ENCODE results near the gene FBXL19.

FBXL19 gene

DNA sequence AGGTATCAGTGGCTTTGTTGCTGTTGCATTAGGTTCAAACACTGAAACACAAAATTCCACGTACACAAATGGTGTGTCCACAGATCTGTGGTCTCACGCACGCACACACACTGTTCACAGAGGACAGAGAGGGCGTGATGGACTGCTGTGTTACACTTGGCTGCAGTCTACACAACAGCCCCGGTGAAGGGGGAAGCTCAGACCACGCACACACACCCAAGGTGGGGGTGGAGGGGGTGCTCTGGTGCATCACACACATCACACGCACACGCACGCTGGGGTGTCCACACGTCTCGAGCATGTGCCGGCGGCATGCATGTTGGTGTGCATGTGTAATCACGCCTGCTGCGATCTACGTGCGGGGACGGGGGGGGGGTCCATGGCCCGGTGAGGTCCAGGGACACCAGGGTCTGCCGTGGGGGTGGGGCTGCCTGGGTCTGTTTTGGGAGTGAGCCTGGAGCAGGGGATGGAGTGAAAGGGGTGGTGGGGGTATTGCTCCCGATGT, 69.0 kb downstream of the FBXL19 start:
- H3K27ac Mint-ChIP-seq, result no peak overlapping the region
- no peak for DNase-seq
- peaks cover 32% of the 10 kb centered on the region for H3K27me3 Mint-ChIP-seq (ENCODE audit: low read depth, poor library complexity)
- H3K9me3 Mint-ChIP-seq, result no peaks in the 10 kb centered on the region
- H3K4me3 Mint-ChIP-seq, result no peak overlapping the region
- no peaks in the 10 kb centered on the region for H3K36me3 Mint-ChIP-seq (ENCODE audit: low read depth)
- no peak for TF ChIP-seq CTCF (IDR thresholded peaks at IDR 0.05)
- peaks cover 16% of the 10 kb centered on the region for H3K4me1 Mint-ChIP-seq

GRCh38 chr16:30992931-30993816, 69.8 kb downstream of the FBXL19 start:
- H3K27me3 Mint-ChIP-seq (ENCODE audit: low read depth, poor library complexity), result peaks cover 40% of the 10 kb centered on the region
- no peak for DNase-seq
- H3K36me3 Mint-ChIP-seq (ENCODE audit: low read depth), result no peaks in the 10 kb centered on the region
- peaks cover 25% of the 10 kb centered on the region for H3K4me1 Mint-ChIP-seq
- H3K4me3 Mint-ChIP-seq, result no peak overlapping the region
- H3K9me3 Mint-ChIP-seq, result no peaks in the 10 kb centered on the region
- peak overlapping the region; percentile 72 for H3K27ac Mint-ChIP-seq
- TF ChIP-seq CTCF (IDR thresholded peaks at IDR 0.05), result no peak

GRCh38 chr16:30995927-30996323, 72.6 kb downstream of the FBXL19 start:
- H3K9me3 Mint-ChIP-seq, result no peaks in the 10 kb centered on the region
- H3K36me3 Mint-ChIP-seq (ENCODE audit: low read depth), result no peaks in the 10 kb centered on the region
- no peak overlapping the region for H3K27ac Mint-ChIP-seq
- no peak for DNase-seq
- H3K27me3 Mint-ChIP-seq (ENCODE audit: low read depth, poor library complexity), result peaks cover 47% of the 10 kb centered on the region
- TF ChIP-seq CTCF (IDR thresholded peaks at IDR 0.05), result no peak
- H3K4me3 Mint-ChIP-seq, result peak overlapping the region; percentile 61
- H3K4me1 Mint-ChIP-seq, result peaks cover 29% of the 10 kb centered on the region

- DNase-seq, result no peak
- Mint-ChIP-seq H3K27me3 (ENCODE audit: low read depth, poor library complexity) (peaks cover 47% of the 10 kb centered on the region), H3K4me3 (peak overlapping the region; percentile 76), H3K4me1 (peaks cover 29% of the 10 kb centered on the region), H3K9me3 (no peaks in the 10 kb centered on the region), H3K36me3 (ENCODE audit: low read depth) (no peaks in the 10 kb centered on the region), H3K27ac (no peak overlapping the region)
- no peak for TF ChIP-seq CTCF (IDR thresholded peaks at IDR 0.05)
These were observed 73.1 kb downstream of the FBXL19 start for GRCh38 chr16:30996324-30996984.

DNA sequence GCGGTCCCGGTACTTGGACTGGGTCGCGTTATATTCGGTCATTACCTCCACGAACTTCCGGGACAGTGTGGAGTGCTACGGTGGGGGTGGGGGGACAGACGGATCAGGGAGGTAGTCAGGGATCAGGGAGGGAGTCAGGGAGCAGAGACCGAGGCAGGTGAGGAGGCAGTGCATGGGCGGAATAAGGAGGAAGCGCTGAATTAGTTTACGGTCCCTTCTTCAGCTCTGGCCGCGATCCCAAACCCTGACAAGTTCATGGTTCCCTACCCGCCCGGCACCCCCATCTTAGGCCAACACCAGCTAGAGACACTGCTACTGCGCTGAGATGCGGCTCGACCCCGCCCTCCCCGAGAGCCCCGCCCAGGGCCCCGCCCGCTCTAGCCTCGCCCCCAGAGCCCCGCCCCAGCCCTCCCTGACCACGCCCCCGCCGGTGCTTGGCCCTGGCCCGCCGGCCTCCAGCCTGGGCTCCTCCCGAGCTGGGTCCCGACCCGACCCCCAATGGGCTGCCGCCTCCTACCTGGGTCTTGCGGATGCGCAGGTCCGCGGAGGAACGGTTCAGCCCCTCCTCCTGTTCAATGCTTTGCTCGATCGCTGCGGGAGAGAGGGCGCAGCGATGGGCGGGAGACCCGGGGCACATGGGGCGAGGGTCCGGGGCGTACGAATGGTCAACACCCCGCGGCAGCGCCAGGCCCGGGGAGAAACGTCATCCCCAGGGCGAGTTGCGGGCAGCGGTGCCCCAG, 73.8 kb downstream of the FBXL19 start:
- H3K4me1 Mint-ChIP-seq, result peaks cover 35% of the 10 kb centered on the region
- no peak overlapping the region for H3K27ac Mint-ChIP-seq
- peak overlapping the region; percentile 76 for H3K4me3 Mint-ChIP-seq
- H3K36me3 Mint-ChIP-seq (ENCODE audit: low read depth), result no peaks in the 10 kb centered on the region
- no peak for TF ChIP-seq CTCF (IDR thresholded peaks at IDR 0.05)
- no peaks in the 10 kb centered on the region for H3K9me3 Mint-ChIP-seq
- peaks cover 47% of the 10 kb centered on the region for H3K27me3 Mint-ChIP-seq (ENCODE audit: low read depth, poor library complexity)
- DNase-seq, result peak; percentile 83
